ENCODE measurements around the gene HDAC7.

Gene HDAC7

DNA sequence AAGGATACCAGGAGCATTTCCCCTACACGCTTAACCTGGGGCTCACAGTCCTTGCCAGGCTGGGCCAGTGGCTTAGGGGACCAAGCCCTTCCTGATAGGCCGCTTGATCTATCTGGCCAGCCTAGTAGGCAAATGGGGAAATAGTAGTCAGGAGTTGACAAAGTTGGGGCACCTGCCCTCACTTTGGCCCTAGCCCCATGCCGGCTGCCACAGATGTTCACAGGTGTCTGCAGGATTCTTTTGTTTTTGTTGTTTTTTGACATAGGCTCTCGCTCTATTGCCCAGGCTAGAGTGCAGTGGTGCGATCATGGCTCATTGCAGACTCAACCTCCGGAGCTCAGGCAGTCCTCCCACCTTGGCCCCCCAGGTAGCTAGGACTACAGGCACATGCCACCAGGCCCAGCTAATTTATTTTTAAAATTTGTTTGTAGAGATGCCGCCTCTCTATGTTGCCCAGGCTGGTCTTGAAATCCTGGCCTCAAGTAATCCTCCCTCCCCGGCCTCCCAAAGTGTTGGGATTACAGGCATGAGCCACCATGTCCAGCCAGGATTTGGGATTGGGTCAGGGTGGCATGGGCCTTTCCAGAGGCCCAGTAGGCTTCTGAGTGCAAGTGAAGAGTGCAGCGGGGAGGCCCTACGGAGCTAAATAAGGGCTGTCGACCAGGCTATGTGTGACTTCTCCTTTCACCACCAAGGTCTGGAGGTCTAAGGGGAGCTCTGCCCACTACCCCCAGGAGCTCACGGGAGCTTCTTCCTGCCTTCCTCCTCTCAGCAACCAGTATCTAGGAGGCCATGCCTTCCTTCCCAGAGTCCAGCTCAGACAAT is 15.5 kb upstream of the HDAC7 start:
- no peak for TF ChIP-seq ZFP3 (CRISPR knock-in tag; IDR thresholded peaks at IDR 0.05)
- TF ChIP-seq, protein P1, sequence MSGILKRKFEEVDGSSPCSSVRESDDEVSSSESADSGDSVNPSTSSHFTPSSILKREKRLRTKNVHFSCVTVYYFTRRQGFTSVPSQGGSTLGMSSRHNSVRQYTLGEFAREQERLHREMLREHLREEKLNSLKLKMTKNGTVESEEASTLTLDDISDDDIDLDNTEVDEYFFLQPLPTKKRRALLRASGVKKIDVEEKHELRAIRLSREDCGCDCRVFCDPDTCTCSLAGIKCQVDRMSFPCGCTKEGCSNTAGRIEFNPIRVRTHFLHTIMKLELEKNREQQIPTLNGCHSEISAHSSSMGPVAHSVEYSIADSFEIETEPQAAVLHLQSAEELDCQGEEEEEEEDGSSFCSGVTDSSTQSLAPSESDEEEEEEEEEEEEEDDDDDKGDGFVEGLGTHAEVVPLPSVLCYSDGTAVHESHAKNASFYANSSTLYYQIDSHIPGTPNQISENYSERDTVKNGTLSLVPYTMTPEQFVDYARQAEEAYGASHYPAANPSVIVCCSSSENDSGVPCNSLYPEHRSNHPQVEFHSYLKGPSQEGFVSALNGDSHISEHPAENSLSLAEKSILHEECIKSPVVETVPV (CRISPR knock-in tag; IDR thresholded peaks at IDR 0.05), result no peak
- no peak for TF ChIP-seq TOX (CRISPR knock-in tag; IDR thresholded peaks at IDR 0.05; ENCODE audit: borderline replicate concordance)
- no peak for TF ChIP-seq SNAI2 (CRISPR knock-in tag; IDR thresholded peaks at IDR 0.05)
- no peak for TF ChIP-seq ZNF8 (CRISPR knock-in tag; IDR thresholded peaks at IDR 0.05)
- no peak for TF ChIP-seq ARNTL (CRISPR knock-in tag; IDR thresholded peaks at IDR 0.05; ENCODE audit: borderline replicate concordance, low read depth)
- TF ChIP-seq CREB5 (CRISPR knock-in tag; IDR thresholded peaks at IDR 0.05; ENCODE audit: low read depth), result no peak
- no peak for TF ChIP-seq BACH2 (CRISPR knock-in tag; IDR thresholded peaks at IDR 0.05; ENCODE audit: borderline replicate concordance)
- no peak for TF ChIP-seq ISL1 (CRISPR knock-in tag; IDR thresholded peaks at IDR 0.05)
- TF ChIP-seq CSDC2 (CRISPR knock-in tag; IDR thresholded peaks at IDR 0.05), result no peak
- no peak for TF ChIP-seq ZFP30 (CRISPR knock-in tag; IDR thresholded peaks at IDR 0.05)
- TF ChIP-seq RARB (CRISPR knock-in tag; IDR thresholded peaks at IDR 0.05), result no peak
- TF ChIP-seq PPARA (CRISPR knock-in tag; IDR thresholded peaks at IDR 0.05; ENCODE audit: borderline replicate concordance), result no peak
- no peak for TF ChIP-seq POU6F1 (CRISPR knock-in tag; IDR thresholded peaks at IDR 0.05; ENCODE audit: borderline replicate concordance, low read depth)
- TF ChIP-seq, protein P2, sequence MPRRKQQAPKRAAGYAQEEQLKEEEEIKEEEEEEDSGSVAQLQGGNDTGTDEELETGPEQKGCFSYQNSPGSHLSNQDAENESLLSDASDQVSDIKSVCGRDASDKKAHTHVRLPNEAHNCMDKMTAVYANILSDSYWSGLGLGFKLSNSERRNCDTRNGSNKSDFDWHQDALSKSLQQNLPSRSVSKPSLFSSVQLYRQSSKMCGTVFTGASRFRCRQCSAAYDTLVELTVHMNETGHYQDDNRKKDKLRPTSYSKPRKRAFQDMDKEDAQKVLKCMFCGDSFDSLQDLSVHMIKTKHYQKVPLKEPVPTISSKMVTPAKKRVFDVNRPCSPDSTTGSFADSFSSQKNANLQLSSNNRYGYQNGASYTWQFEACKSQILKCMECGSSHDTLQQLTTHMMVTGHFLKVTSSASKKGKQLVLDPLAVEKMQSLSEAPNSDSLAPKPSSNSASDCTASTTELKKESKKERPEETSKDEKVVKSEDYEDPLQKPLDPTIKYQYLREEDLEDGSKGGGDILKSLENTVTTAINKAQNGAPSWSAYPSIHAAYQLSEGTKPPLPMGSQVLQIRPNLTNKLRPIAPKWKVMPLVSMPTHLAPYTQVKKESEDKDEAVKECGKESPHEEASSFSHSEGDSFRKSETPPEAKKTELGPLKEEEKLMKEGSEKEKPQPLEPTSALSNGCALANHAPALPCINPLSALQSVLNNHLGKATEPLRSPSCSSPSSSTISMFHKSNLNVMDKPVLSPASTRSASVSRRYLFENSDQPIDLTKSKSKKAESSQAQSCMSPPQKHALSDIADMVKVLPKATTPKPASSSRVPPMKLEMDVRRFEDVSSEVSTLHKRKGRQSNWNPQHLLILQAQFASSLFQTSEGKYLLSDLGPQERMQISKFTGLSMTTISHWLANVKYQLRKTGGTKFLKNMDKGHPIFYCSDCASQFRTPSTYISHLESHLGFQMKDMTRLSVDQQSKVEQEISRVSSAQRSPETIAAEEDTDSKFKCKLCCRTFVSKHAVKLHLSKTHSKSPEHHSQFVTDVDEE (CRISPR knock-in tag; IDR thresholded peaks at IDR 0.05), result no peak
- TF ChIP-seq OSR1 (CRISPR knock-in tag; IDR thresholded peaks at IDR 0.05), result no peak
- TF ChIP-seq, protein P3, sequence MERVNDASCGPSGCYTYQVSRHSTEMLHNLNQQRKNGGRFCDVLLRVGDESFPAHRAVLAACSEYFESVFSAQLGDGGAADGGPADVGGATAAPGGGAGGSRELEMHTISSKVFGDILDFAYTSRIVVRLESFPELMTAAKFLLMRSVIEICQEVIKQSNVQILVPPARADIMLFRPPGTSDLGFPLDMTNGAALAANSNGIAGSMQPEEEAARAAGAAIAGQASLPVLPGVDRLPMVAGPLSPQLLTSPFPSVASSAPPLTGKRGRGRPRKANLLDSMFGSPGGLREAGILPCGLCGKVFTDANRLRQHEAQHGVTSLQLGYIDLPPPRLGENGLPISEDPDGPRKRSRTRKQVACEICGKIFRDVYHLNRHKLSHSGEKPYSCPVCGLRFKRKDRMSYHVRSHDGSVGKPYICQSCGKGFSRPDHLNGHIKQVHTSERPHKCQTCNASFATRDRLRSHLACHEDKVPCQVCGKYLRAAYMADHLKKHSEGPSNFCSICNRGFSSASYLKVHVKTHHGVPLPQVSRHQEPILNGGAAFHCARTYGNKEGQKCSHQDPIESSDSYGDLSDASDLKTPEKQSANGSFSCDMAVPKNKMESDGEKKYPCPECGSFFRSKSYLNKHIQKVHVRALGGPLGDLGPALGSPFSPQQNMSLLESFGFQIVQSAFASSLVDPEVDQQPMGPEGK (CRISPR knock-in tag; IDR thresholded peaks at IDR 0.05; ENCODE audit: borderline replicate concordance), result no peak
- TF ChIP-seq ESRRG (CRISPR knock-in tag; IDR thresholded peaks at IDR 0.05), result no peak
- no peak for TF ChIP-seq ZNF70 (CRISPR knock-in tag; IDR thresholded peaks at IDR 0.05)
- TF ChIP-seq GLIS3 (CRISPR knock-in tag; IDR thresholded peaks at IDR 0.05), result no peak
- no peak for ATAC-seq

- ATAC-seq, result no peak
- TF ChIP-seq BACH2 (CRISPR knock-in tag; IDR thresholded peaks at IDR 0.05; ENCODE audit: borderline replicate concordance) (no peak), ZC3H10 (CRISPR knock-in tag; IDR thresholded peaks at IDR 0.05) (no peak), ZFP30 (CRISPR knock-in tag; IDR thresholded peaks at IDR 0.05) (no peak), SNAI2 (CRISPR knock-in tag; IDR thresholded peaks at IDR 0.05) (no peak), PPARA (CRISPR knock-in tag; IDR thresholded peaks at IDR 0.05; ENCODE audit: borderline replicate concordance) (no peak), TOX (CRISPR knock-in tag; IDR thresholded peaks at IDR 0.05; ENCODE audit: borderline replicate concordance) (no peak), CSDC2 (CRISPR knock-in tag; IDR thresholded peaks at IDR 0.05) (no peak), CREB5 (CRISPR knock-in tag; IDR thresholded peaks at IDR 0.05; ENCODE audit: low read depth) (no peak), POU6F1 (CRISPR knock-in tag; IDR thresholded peaks at IDR 0.05; ENCODE audit: borderline replicate concordance, low read depth) (no peak), ESRRG (CRISPR knock-in tag; IDR thresholded peaks at IDR 0.05) (no peak), RARB (CRISPR knock-in tag; IDR thresholded peaks at IDR 0.05) (no peak)
- TF ChIP-seq, protein P1 (CRISPR knock-in tag; IDR thresholded peaks at IDR 0.05), result no peak
Observed at GRCh38 chr12:47834199-47834903, 14.6 kb upstream of the HDAC7 start.
